ENCODE data around the gene CABCOCO1.

The CABCOCO1 gene

GRCh38 chr10:61754587-61755550 is 92.1 kb downstream of the CABCOCO1 start:
- DNase-seq (ENCODE audit: low read depth in 2 of 2): no peak

- DNase-seq (ENCODE audit: low read depth in 2 of 2): no peak
Measured at GRCh38 chr10:61757001-61757400, 94.3 kb downstream of the CABCOCO1 start.

- no peak for DNase-seq (ENCODE audit: low read depth in 2 of 2)
Measured at GRCh38 chr10:61757525-61758397, 95.0 kb downstream of the CABCOCO1 start.

- DNase-seq (ENCODE audit: low read depth in 2 of 2): no peak
Measured at GRCh38 chr10:61758433-61758832, 95.7 kb downstream of the CABCOCO1 start.

DNA sequence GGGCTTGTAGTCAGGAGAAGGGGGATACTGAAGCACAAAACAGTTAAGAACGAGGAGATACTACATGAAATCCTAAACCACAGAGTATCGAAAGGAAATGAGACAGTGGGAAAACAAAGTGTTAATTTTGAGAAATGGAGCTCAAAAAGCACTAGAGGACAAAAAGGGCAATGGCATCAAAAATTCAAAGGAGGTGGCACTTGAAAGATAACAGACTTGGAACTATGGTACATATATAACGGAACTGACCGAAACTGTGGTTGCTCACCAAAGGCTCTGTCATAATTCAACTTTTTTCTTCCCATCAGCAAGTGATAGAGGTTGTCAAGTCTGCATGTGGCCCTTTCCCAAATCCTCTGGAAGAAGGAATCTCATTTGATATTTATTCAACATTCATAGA is 97.0 kb downstream of the CABCOCO1 start:
- no peak for DNase-seq (ENCODE audit: low read depth in 2 of 2)

GRCh38 chr10:61760943-61761824 is 98.5 kb downstream of the CABCOCO1 start:
- no peak for DNase-seq (ENCODE audit: low read depth in 2 of 2)

DNA sequence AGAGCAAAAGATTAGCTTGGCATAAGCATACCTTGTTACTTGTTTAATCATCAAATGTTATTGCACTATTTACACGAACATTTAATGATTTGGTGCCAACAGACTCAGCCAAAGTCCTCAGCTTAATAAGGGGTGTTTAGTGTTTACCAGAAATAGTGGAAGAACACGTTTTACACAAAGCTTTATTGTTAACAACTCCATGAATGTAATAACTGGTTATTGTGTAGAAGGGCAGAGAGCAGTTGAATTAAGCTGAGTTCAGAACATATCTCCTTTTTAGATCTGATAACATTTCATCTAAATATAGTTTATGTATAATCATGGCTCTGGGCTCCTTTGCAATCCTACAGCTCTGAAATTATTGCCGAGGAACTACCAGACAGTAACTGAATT is 99.1 kb downstream of the CABCOCO1 start:
- no peak for DNase-seq (ENCODE audit: low read depth in 2 of 2)

DNA sequence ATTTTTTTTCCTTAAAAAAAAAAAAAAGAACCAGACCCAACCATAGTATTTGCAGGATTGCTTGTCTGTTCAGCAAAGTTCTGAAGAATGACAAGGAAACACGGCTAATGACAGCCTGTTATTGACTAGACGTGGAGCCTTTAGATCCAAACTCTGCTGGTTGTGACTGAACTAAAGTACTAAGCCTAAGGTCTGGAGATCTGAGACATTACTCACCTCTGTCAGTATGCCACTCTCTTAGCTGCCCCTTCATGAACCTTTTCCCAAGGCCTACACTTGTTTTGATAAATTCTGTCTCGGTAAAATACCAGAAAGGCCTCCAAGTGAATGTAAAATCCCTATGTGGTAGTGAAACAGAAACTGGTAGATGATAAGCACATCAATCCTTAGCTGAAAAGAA is 101.0 kb downstream of the CABCOCO1 start:
- DNase-seq (ENCODE audit: low read depth in 2 of 2): no peak

- DNase-seq (ENCODE audit: low read depth in 2 of 2): no peak
Measured at GRCh38 chr10:61764486-61764885, 101.8 kb downstream of the CABCOCO1 start.

- no peak for DNase-seq (ENCODE audit: low read depth in 2 of 2)
Measured at GRCh38 chr10:61765176-61766087, 102.7 kb downstream of the CABCOCO1 start.

- DNase-seq (ENCODE audit: low read depth in 2 of 2): no peak
Measured at GRCh38 chr10:61766927-61767326, 104.2 kb downstream of the CABCOCO1 start.

- DNase-seq (ENCODE audit: low read depth in 2 of 2): no peak
Measured at GRCh38 chr10:61774031-61774430, 111.3 kb downstream of the CABCOCO1 start.

DNA sequence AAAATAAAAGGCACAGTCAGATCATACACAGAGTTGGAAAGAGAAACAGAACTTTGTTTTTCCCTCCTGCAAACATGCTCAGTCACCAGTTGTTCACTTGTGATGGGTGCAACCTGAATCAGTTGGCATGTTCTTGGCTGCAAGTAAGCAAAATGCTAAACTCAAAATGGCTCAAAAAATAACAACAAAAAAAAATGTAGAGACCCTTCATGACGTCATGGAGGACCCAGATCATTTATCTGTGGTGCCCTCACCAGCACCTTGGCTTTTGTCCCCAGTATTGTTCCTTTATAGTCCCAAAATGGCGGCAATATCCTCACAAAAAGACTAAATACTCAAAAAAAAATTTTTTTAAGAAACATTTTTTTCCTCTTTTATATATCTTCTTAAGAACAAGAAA is 112.4 kb downstream of the CABCOCO1 start:
- DNase-seq (ENCODE audit: low read depth in 2 of 2): no peak

- DNase-seq (ENCODE audit: low read depth in 2 of 2): no peak
Measured at GRCh38 chr10:61776615-61777266, 114.0 kb downstream of the CABCOCO1 start.

- DNase-seq (ENCODE audit: low read depth in 2 of 2): no peak
Measured at GRCh38 chr10:61778137-61778536, 115.4 kb downstream of the CABCOCO1 start.

DNA sequence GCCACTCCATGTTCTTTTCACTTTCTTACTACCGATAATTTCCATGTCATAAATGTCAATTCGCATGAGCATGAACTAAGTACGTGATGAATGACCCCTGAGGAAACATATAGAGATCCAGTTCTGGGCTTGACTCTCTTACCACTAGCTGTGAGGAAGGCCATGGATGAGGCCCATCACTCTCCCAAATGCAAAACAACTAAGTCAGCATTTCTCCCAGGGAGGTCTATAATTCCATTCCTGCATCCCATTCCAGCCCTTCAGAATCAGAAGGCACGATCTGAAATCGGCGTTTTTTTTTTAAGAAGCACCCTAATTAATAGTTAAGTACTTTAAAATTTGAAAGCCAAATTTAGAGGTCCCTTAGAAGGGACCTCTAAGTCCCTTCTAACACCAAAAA is 116.5 kb downstream of the CABCOCO1 start:
- DNase-seq (ENCODE audit: low read depth in 2 of 2): no peak

DNA sequence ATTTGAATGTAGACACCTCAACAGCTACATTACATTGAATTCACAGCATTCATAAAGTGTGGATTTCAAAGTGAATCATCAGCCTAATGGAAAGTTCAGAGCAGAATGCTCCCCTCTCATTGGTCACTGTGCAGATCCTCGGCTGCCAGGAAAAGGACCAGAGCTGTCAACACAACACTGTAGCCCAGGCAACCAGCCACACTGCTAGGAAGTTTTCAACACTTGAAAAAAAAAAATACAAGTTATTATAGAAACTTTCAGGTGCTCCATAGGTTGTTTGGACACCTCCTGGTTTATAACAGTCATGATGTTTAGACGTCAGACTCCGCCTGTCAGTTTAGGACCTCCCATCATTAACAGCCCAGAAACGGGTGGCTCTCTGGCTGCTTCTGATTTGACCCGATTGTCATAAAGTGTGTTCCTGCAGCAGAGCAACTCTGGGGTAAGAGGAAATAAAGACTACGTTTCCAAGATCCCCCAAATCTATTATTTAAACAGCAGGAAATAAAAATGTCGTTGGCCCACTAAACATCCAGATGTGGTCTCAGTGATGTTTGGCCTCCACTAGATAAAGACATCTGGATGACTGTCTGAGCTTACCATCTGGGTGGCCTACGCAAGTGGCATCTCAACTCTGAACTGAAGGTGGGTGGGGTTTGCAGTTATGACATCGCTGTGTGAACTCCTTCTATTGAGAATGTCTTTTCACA is 117.4 kb downstream of the CABCOCO1 start:
- DNase-seq (ENCODE audit: low read depth in 2 of 2): no peak

- no peak for DNase-seq (ENCODE audit: low read depth in 2 of 2)
Measured at GRCh38 chr10:61780732-61781131, 118.0 kb downstream of the CABCOCO1 start.

- DNase-seq (ENCODE audit: low read depth in 2 of 2): no peak
Measured at GRCh38 chr10:61781969-61782403, 119.3 kb downstream of the CABCOCO1 start.
